HG02571 (cell line): ENCODE results near the gene CAMK2D.

Experiments
- ATAC-seq: cut with Tn5 transposase; IDR thresholded peaks from one replicate; pipeline ENCODE4 v1.9.1; 2021; ENCODE audit warnings: mild to moderate bottlenecking, moderate library complexity; ENCODE audit not compliant: unreplicated experiment

The CAMK2D gene

GRCh38 chr4:113644398-113644797 lies 117.1 kb downstream of the CAMK2D start:
- ATAC-seq, result no peak

GRCh38 chr4:113643505-113643904 lies 118.0 kb downstream of the CAMK2D start:
- ATAC-seq, result no peak

- peak; percentile 72 for ATAC-seq
Measured at GRCh38 chr4:113641025-113641431, 120.5 kb downstream of the CAMK2D start.

GRCh38 chr4:113639326-113639725 lies 122.2 kb downstream of the CAMK2D start:
- peak; percentile 44 for ATAC-seq

- ATAC-seq, result no peak
Measured at GRCh38 chr4:113638562-113638832, 123.0 kb downstream of the CAMK2D start.

GRCh38 chr4:113637823-113638561 lies 123.5 kb downstream of the CAMK2D start:
- ATAC-seq, result no peak

- no peak for ATAC-seq
Measured at GRCh38 chr4:113637363-113637762, 124.2 kb downstream of the CAMK2D start.

- no peak for ATAC-seq
Measured at GRCh38 chr4:113636877-113637276, 124.7 kb downstream of the CAMK2D start.

- ATAC-seq, result peak; percentile 38
Measured at GRCh38 chr4:113636438-113636818, 125.1 kb downstream of the CAMK2D start.

GRCh38 chr4:113635739-113636437 lies 125.7 kb downstream of the CAMK2D start:
- ATAC-seq, result no peak

GRCh38 chr4:113634081-113634969 lies 127.2 kb downstream of the CAMK2D start:
- no peak for ATAC-seq

GRCh38 chr4:113633467-113633866 lies 128.1 kb downstream of the CAMK2D start:
- ATAC-seq, result no peak

- ATAC-seq, result no peak
Measured at GRCh38 chr4:113628711-113629110, 132.8 kb downstream of the CAMK2D start.

- ATAC-seq, result no peak
Measured at GRCh38 chr4:113627321-113627720, 134.2 kb downstream of the CAMK2D start.

GRCh38 chr4:113625902-113626301 lies 135.6 kb downstream of the CAMK2D start:
- ATAC-seq, result no peak

GRCh38 chr4:113623274-113623894 lies 138.2 kb downstream of the CAMK2D start:
- no peak for ATAC-seq

GRCh38 chr4:113621633-113622032 lies 139.9 kb downstream of the CAMK2D start:
- no peak for ATAC-seq

- ATAC-seq, result no peak
Measured at GRCh38 chr4:113620032-113620431, 141.5 kb downstream of the CAMK2D start.

GRCh38 chr4:113619526-113619925 lies 142.0 kb downstream of the CAMK2D start:
- no peak for ATAC-seq

GRCh38 chr4:113618205-113618604 lies 143.3 kb downstream of the CAMK2D start:
- ATAC-seq, result no peak

GRCh38 chr4:113617195-113617594 lies 144.3 kb downstream of the CAMK2D start:
- no peak for ATAC-seq
